Measurements from ENCODE around the gene KDM2B. TPM values are rescaled to one million over a fixed set of nuclear protein-coding genes. Genes with fewer than 3 reads are reported as not detected.

KDM2B gene
- total RNA-seq = 61.8 TPM

DNA sequence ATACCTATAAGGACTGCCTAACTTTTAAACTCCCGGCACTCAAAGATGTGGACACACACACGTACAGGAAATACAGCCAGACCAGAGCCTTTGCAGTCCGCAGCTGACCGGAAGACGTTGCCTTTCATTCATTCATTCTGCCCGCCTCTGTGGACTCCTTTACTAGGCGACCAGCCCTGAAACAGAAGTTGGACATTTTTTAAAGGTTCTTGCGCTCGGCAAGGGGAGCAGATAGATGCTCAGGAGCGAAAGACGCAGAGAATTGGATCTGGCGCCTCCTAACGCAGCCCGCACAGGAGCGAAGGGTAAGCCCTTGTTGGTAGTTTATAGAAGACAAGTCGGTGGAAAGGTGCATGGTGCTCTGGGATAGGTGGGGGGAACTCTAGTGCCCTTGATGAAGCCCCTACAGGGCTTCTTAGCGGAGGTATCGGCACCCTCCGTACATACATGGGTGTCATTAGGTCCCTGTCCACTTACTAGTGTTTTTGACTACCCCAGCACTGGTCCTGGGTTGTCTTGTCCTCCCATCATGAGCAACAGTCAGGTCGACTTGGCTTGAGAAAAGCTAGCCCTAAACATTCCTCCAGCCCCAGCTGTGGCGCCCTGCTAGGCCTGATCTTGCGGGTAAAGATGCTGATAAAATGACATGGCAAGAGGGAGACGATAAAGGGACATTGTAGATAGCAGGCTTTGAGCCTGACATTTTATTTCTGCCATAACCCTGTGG lies at the start of gene KDM2B:
Gene KDM2B, minus strand, starts transcription at position 65 of the 727 bp plus-strand sequence. CDS start 112 bp downstream, outside the sequence.

DNA sequence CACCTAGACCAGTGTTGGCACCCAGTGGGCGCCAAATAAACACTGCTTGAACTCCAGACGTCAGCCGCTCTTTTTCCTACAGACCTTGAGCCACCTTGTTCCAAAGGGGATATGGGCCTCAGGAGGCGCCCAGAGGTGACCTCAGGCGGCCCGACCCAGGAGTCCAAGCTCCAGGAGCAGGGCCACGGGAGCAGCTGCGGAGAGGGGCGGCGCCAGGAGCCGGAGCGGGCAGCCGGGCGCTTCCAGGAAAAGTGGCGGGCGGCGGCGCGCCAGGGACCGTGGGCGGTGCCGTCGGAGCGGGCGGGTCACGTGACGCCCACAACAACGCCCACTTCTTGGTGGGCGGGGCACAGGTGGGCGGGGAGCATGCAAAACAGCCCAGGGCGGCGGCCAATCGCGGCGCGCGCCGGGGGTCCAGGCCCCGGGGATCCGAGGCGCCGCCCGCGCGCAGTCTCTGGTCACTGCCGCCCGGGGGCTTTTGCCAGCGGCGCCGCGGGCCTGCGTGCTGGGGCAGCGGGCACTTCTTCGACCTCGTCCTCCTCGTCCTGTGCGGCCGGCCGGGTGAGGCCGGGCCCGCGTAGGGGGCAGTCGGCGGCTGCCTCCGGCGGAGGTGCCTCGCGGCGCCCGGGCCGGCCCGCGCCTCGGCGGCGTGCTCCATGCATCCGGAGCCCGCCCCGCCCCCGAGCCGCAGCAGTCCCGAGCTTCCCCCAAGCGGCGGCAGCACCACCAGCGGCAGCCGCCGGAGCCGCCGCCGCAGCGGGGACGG lies 45.4 kb upstream of the KDM2B start, which contains the start of gene ORAI1:
Gene ORAI1, plus strand, starts transcription at position 444 of the 766 bp plus-strand sequence.

DNA sequence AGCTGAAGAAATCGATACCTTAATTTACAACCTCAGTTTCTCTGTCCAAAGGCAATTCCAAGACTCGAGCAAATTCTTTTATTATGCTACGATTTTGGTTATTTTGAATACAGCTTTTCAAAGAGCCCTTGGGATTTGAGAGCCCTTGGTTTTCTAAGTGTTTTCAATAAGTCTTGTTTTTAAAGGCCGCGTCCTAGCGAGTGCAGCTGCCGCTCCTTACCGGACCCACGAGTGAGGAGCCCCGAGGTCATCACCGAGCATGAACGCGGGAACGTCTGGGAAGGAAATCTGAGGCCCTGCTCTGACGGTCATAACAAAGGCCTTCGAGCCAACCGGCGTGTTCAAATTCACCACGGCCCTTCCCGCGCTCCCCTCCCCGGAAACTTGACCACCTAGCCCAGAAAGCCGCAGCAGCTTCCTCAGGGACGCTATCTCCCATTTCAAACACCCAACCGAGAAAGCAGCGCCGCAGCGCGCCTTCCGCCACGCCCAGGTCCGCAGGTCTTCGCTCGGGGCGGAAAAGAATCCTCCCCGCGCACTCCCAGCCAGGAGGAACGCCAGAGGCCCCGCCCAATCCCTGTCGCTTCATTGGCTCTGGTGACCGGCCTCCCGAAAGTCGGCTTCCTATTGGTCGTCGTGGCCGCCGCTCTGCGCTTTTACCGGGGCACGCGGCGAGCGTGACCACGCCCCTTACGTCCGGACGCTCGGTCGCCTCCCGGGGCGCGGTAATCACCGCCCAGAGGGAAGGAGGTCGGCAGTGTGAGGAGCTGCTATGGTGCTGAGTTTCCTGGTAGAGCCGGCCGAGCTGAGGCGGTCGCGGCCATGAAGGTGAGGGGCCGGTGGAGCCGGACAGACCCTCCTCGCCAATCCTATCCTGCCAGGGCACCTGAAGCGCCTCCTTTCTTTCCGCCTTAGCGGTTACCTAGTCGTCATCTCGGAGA lies 181.2 kb downstream of the KDM2B start, which contains the start of gene RNF34:
Gene RNF34, plus strand, starts transcription at position 728 of the 941 bp plus-strand sequence. Its CDS starts 95 bp downstream, at position 823.

Small RNA genes lying within 50 kb of the gene (small RNA-seq; reads per million reads assigned to genes)
- gene RNU6-1004P (ENCODE audit: low replicate concordance) = not detected

Other genes with a start within 250 kb of the KDM2B start
- gene ANAPC5, start 228.6 kb downstream of the KDM2B start, total RNA-seq = 166 TPM
- gene RNF34, start 180.9 kb downstream of the KDM2B start, total RNA-seq = 64.3 TPM
- gene ORAI1, start 45.5 kb upstream of the KDM2B start, total RNA-seq = 21.0 TPM
- 0.70 TPM for gene MORN3, start 88.6 kb upstream of the KDM2B start, total RNA-seq
- gene TMEM120B, start 131.7 kb upstream of the KDM2B start, total RNA-seq = 14.3 TPM
- gene RHOF, start 212.7 kb upstream of the KDM2B start, total RNA-seq = 13.8 TPM
- 12.6 TPM for gene SETD1B, start 223.0 kb upstream of the KDM2B start, total RNA-seq

Measured in metanephros (tissue), 2 donors.